Endodermal cell (in vitro differentiated cells): ENCODE results near the gene CPSF4L. TPM values are rescaled to one million over a fixed set of nuclear protein-coding genes. Genes with fewer than 3 reads are reported as not detected.

Experiments
- DNase-seq: peaks from one replicate; pipeline ENCODE4 v3.0.0-alpha.2; 2017
- H3K27ac ChIP-seq: 2 replicates; pipeline ENCODE4 v1.5.1; 2013; ENCODE audit warnings: mild to moderate bottlenecking, low read depth, low read length, moderate library complexity
- H3K27me3 ChIP-seq: 2 replicates; pipeline ENCODE4 v1.6.1; 2013; ENCODE audit warnings: mild to moderate bottlenecking, low read length, moderate library complexity; ENCODE audit not compliant: insufficient read depth, control insufficient read depth, poor library complexity, severe bottlenecking
- H3K36me3 ChIP-seq: 2 replicates; pipeline ENCODE4 v1.7.0; 2013; ENCODE audit warnings: mild to moderate bottlenecking, low read length, moderate library complexity; ENCODE audit not compliant: control insufficient read depth, insufficient read depth
- H3K4me1 ChIP-seq: one replicate; pipeline ENCODE4 v1.7.0; 2013; ENCODE audit warnings: low read length; ENCODE audit not compliant: control insufficient read depth, insufficient read depth
- H3K4me3 ChIP-seq: 2 replicates; pipeline ENCODE4 v1.5.1; 2013; ENCODE audit warnings: mild to moderate bottlenecking, low read length, moderate library complexity
- H3K9ac ChIP-seq: 2 replicates; pipeline ENCODE4 v1.6.1; 2013; ENCODE audit warnings: mild to moderate bottlenecking, low read length, moderate library complexity; ENCODE audit not compliant: poor library complexity, severe bottlenecking; ENCODE audit errors: extremely low read depth
- H3K9me3 ChIP-seq: 2 replicates; pipeline ENCODE4 v1.6.1; 2013; ENCODE audit warnings: mild to moderate bottlenecking, low read length, moderate library complexity; ENCODE audit not compliant: control insufficient read depth
- H3K27ac Mint-ChIP-seq: 2 replicates; pipeline ENCODE4 v1.8.0; 2020; ENCODE audit warnings: mixed read lengths
- H3K27me3 Mint-ChIP-seq: 2 replicates; pipeline ENCODE4 v1.8.0; 2021; ENCODE audit warnings: mild to moderate bottlenecking, mixed read lengths; ENCODE audit not compliant: insufficient read depth
- H3K36me3 Mint-ChIP-seq: 2 replicates; pipeline ENCODE4 v1.8.0; 2020; ENCODE audit warnings: low read depth, mixed read lengths
- H3K4me1 Mint-ChIP-seq: 2 replicates; pipeline ENCODE4 v1.8.0; 2020; ENCODE audit warnings: mixed read lengths
- H3K4me3 Mint-ChIP-seq: 2 replicates; pipeline ENCODE4 v1.8.0; 2020; ENCODE audit warnings: mild to moderate bottlenecking, moderate library complexity, mixed read lengths
- H3K9me3 Mint-ChIP-seq: 2 replicates; pipeline ENCODE4 v1.8.0; 2020; ENCODE audit warnings: mild to moderate bottlenecking, mixed read lengths
- WGBS, 2 experiments: methylation state at CpG; one replicate each; pipeline versions ENCODE4 v1.1.5 to v1.1.7; 2013; ENCODE audit warnings: missing lambda C conversion rate in 2 of 2, mixed read lengths in 1 of 2; ENCODE audit not compliant: insufficient coverage in 1 of 2, insufficient read length in 1 of 2; 5-methylcytosine and 5-hydroxymethylcytosine counted together
- total RNA-seq, 2 donors: library from RNA; stranded (reverse); fragmentation: NEBNext Ultra II Directional in 1 of 2; extraction: Animal tissue kit (Norgen Biotek cat#: 25700) in 1 of 2; gene quantifications; 2 replicates in 1 of 2; 3 replicates in 1 of 2; pipeline ENCODE4 v1.2.1, GENCODE V29; 2021
- TF ChIP-seq, protein P1 (sequence below): fragments of 200-600 bp; sonication (generic); conservative IDR thresholded peaks from 2 replicates; pipeline ENCODE4 v1.5.0; 2021; ENCODE audit warnings: antibody characterized with exemption, mild to moderate bottlenecking

CPSF4L gene
- total RNA-seq, 2 donors from 2014 or later, result 0.29 to 0.58 TPM

DNA sequence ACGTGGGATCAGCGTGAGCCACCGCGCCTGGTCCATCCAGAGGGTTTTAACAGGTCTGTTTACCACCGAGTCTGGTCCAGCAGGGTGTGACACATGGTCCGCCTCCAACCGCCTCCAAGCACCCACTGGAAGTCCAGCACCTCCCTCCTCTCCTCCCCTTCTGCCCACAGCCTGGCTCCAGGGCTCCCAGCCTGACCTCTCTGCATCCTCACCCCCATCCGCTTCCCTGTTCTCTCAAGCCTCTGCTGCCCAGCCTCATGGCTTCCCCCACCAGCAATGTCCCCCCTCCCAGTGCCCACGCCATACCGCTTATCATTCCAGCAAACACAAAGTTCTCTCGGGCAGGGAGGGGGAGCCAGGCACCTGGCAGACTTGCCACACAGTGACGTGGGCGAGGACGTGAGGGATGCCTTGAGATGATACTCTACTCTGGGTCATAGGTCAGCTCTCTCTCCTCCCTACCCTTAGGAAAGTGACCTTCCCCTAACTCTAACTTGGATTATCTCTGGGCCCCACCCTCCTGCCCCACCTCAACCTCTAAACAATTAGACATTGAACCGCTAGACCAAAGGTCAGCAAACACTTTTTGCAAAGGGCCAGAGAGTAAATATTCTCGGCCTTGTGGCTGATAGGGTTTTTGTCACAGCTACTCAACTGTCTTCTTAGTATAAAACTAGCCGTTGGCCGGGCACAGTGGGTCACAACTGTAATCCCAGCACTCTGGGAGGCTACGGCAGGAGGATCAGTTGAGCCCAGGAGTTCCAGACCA lies 27.0 kb upstream of the CPSF4L start:
- TF ChIP-seq, protein P1, sequence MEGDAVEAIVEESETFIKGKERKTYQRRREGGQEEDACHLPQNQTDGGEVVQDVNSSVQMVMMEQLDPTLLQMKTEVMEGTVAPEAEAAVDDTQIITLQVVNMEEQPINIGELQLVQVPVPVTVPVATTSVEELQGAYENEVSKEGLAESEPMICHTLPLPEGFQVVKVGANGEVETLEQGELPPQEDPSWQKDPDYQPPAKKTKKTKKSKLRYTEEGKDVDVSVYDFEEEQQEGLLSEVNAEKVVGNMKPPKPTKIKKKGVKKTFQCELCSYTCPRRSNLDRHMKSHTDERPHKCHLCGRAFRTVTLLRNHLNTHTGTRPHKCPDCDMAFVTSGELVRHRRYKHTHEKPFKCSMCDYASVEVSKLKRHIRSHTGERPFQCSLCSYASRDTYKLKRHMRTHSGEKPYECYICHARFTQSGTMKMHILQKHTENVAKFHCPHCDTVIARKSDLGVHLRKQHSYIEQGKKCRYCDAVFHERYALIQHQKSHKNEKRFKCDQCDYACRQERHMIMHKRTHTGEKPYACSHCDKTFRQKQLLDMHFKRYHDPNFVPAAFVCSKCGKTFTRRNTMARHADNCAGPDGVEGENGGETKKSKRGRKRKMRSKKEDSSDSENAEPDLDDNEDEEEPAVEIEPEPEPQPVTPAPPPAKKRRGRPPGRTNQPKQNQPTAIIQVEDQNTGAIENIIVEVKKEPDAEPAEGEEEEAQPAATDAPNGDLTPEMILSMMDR, result no peak
- Histone ChIP-seq H3K27me3 (no peaks in the 10 kb centered on the region), H3K4me3 (no peak overlapping the region), H3K4me1 (peaks cover 34% of the 10 kb centered on the region), H3K36me3 (peaks cover 45% of the 10 kb centered on the region), H3K27ac (no peak overlapping the region), H3K9ac (no peak overlapping the region), H3K9me3 (no peaks in the 10 kb centered on the region)
- H3K4me1 Mint-ChIP-seq, result peaks cover 38% of the 10 kb centered on the region
- peak overlapping the region; percentile 74 for H3K27ac Mint-ChIP-seq
- 74 to 88% methylated on average over 11 to 19 of the region's 19 CpGs for WGBS, 2 experiments
- no peaks in the 10 kb centered on the region for H3K9me3 Mint-ChIP-seq
- no peaks in the 10 kb centered on the region for H3K27me3 Mint-ChIP-seq
- H3K4me3 Mint-ChIP-seq, result no peak overlapping the region
- no peak for DNase-seq
- peaks cover 20% of the 10 kb centered on the region for H3K36me3 Mint-ChIP-seq

DNA sequence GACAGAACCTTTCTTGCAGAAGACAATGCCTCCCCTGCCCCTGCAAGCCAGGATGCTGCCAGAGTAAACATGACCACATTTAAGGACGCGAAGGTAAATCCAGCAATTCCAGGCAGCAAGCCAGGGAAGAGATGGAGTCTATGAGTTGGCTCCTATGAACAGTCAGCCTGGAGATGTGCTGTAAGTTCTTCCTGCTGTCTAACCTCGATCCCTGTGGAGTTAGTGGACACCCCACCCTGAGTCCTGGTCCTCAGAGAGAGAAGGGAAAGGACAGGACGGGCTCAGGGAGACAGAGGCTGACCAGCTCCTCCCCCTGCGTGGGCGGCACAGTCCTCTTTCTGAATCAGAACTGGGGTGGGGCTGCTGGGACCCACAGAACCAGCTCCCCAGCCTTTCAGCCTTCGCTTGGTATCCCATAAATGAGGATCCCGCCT lies 25.2 kb upstream of the CPSF4L start:
- Histone ChIP-seq H3K27me3 (no peaks in the 10 kb centered on the region), H3K27ac (no peak overlapping the region), H3K4me3 (no peak overlapping the region), H3K9ac (no peak overlapping the region), H3K36me3 (peaks cover 47% of the 10 kb centered on the region), H3K4me1 (peaks cover 34% of the 10 kb centered on the region), H3K9me3 (no peaks in the 10 kb centered on the region)
- peaks cover 42% of the 10 kb centered on the region for H3K4me1 Mint-ChIP-seq
- H3K4me3 Mint-ChIP-seq, result no peak overlapping the region
- WGBS, 2 experiments, result 91 to 95% methylated on average over 4 to 8 of the region's 8 CpGs
- H3K27ac Mint-ChIP-seq, result peak overlapping the region; percentile 46
- H3K27me3 Mint-ChIP-seq, result no peaks in the 10 kb centered on the region
- TF ChIP-seq, protein P1, result no peak
- peaks cover 18% of the 10 kb centered on the region for H3K36me3 Mint-ChIP-seq
- DNase-seq, result no peak
- no peaks in the 10 kb centered on the region for H3K9me3 Mint-ChIP-seq

DNA sequence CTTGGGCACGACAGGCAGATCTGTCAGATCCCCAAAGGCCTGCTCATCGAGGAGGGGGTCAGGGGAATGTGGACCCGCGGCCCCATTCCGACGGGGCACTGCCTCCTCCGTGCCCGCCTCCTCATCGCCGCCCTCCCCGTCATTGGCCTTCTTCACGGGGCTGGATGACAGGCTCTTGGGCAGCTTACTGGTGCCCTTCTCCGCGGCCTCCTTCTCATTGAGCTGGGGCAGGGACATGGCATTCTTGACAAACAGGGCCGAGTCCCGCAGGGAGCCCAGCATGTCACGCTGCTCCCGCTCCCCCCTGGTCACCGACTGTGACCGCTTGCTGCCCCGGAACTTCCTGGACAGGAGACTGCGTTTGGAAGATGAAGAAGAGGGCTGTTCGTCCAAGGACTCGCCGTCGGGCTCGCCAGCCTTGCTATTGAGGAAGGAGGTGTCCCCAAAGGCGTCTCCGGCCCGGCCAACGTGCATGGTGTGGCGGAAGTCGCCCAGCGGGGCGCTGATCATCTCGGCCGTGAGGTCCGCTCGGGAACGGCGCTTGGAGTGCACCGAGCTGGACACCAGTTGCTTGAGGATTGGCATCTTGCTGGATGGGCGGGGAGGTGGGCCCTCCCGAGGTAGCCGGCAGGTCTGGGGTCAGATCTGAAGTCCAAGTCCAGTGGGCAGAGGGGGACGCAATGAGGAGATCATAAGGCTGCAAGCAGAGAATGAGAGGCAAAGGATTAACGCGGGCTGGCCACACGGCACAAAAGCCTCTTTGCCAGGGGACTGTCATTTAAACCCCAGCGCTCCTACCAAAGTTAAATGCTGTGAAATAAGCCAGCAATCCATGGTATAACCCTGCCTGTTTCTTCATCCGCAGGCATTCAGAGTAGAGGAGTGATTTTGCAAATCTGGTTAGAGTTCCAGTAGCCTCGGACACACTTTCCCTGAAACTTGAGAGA lies 24.5 kb upstream of the CPSF4L start:
- Mint-ChIP-seq H3K27me3 (no peaks in the 10 kb centered on the region), H3K4me3 (no peak overlapping the region), H3K27ac (peak overlapping the region; percentile 46), H3K9me3 (no peaks in the 10 kb centered on the region), H3K36me3 (peaks cover 20% of the 10 kb centered on the region), H3K4me1 (peaks cover 42% of the 10 kb centered on the region)
- H3K9ac ChIP-seq, result no peak overlapping the region
- H3K4me1 ChIP-seq, result peaks cover 34% of the 10 kb centered on the region
- peaks cover 50% of the 10 kb centered on the region for H3K36me3 ChIP-seq
- WGBS, 2 experiments, result 95 to 97% methylated on average over 42 to 52 of the region's 52 CpGs
- no peaks in the 10 kb centered on the region for H3K9me3 ChIP-seq
- no peak overlapping the region for H3K4me3 ChIP-seq
- H3K27me3 ChIP-seq, result no peaks in the 10 kb centered on the region
- H3K27ac ChIP-seq, result peak overlapping the region; percentile 61
- DNase-seq, result no peak
- TF ChIP-seq, protein P1, result no peak
